GM15510 (cell line): ENCODE results near the gene CATSPERE.

Experiments used
- POLR2A ChIP-seq: IDR thresholded peaks from 3 replicates; pipeline ENCODE4 v1.6.1; 2011; ENCODE audit warnings: borderline replicate concordance; ENCODE audit not compliant: insufficient read length; ENCODE audit errors: extremely low read depth

Gene CATSPERE, protein sequence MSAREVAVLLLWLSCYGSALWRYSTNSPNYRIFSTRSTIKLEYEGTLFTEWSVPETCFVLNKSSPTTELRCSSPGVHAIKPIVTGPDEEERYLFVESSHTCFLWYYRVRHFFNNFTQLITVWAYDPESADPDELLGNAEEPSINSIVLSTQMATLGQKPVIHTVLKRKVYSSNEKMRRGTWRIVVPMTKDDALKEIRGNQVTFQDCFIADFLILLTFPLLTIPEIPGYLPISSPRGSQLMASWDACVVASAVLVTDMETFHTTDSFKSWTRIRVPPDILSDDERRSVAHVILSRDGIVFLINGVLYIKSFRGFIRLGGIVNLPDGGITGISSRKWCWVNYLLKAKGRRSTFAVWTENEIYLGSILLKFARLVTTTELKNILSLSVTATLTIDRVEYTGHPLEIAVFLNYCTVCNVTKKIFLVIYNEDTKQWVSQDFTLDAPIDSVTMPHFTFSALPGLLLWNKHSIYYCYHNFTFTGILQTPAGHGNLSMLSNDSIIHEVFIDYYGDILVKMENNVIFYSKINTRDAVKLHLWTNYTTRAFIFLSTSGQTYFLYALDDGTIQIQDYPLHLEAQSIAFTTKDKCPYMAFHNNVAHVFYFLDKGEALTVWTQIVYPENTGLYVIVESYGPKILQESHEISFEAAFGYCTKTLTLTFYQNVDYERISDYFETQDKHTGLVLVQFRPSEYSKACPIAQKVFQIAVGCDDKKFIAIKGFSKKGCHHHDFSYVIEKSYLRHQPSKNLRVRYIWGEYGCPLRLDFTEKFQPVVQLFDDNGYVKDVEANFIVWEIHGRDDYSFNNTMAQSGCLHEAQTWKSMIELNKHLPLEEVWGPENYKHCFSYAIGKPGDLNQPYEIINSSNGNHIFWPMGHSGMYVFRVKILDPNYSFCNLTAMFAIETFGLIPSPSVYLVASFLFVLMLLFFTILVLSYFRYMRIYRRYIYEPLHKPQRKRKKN

DNA sequence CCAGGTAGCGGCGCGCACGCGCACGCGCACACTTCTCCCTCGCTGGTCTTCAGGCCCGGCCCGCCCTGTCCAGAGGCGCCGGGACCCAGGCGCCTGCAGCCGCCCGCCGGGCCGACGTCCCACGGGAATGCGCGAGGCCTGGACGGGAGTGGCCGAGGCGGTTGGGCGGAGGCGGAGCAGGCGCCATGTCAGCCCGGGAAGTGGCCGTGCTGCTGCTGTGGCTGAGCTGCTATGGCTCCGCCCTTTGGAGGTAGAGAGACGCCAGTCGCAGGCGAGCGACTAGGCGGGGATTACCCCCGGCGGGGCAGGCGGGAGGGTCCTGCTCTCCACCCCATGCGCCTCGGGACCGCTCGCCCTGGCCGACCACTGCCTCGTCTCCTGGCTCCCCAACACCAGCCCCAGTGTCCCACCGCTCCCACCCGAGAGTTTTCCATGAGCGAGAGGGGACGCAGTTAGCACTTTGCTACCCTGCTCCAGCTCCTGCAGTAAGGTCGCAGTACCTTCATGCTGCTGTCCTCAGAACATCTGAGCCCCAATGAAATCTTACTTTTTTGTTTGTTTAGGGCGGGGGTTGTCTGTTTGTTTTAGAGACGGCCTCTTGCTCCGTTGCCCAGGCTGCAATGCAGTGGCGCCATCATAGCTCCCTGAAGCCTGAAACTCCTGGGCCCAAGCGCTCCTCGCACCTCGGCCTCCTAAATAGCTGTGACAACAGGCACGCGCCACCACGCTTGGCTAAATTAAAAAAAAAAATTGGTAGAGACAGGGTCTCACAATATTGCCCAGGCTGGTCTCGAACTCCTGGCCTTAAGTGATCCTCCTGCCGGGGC is at the start of gene CATSPERE:
CATSPERE (plus strand) TSS at position 29 of the 827 bp plus-strand sequence; CDS start at position 186, 157 bp downstream.
- TF ChIP-seq POLR2A = peak; percentile 56

DNA sequence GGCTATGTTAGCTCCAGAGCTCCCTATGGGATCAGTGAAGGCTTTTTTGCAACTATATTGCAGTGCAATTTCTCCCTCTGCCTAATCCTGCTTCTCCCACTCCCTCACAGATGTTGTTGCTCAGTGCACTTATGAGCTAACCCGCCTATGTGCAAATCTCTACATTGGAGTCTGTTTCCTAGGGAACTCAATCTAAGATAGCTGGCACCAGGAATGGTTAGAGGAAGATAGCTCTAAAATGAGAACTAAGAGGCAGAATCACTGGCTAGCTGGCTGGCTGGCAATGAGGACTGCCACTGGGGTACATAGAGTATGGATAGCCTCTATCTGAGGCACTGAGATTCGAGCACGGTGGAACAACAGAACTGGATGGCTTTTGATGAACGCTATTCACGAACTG is 48.9 kb upstream of the CATSPERE start:
- no peak for TF ChIP-seq POLR2A

DNA sequence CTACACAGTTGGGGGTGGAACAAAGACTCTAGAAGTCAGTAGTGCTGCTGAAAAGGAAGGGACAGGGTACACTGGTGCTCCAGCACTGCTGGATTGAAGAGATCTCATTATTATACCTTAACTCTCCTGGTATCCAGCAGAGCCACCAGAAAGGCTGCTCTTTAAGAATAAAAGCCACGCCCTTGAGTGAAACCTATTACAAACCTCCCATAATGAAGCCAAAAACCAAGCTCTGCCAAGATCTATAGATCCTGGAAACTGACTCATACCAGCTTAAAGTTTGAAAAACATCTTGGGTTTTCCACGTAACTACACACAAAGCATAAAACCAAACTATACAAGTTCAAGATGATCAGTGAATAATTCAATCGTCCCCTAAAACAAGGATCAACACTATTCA is 47.3 kb upstream of the CATSPERE start:
- TF ChIP-seq POLR2A = no peak

DNA sequence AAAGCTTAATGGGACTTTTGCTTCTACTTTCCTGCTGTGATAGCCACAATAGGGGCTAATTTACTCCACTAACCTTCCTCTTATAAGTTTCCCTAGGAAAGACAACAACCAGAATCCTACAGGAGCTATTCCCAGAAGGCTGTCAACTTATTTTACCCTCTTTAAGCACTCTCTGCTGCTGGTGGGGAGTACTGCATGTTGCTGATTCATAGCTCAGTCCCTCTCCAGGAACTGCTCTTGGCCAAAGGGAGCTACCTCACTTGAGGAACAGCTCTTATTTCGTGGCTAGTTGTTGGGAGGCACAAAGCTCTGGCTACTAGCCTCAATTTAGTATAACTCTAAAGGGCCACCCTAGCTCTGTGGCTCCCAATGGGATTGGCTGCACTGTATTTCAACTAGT is 46.5 kb upstream of the CATSPERE start:
- no peak for TF ChIP-seq POLR2A

DNA sequence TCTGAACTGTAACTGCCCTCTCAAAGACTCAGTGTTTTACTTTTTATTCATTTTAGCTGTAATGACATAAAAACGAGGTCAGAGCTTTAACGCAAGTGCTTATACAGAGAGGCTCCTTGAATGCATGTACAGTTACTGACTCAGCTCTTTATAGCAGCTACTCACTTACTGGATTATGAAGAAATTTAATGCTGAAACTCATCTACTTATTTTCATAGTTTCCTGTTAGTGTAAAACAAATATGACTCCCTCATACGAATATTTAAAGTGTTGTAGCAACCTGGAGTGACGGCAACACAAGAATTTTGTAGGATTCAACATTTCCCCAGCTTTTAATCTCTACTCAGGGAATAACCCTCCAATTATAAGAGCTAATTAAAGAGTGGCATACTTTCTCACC is 42.0 kb upstream of the CATSPERE start:
- no peak for TF ChIP-seq POLR2A

DNA sequence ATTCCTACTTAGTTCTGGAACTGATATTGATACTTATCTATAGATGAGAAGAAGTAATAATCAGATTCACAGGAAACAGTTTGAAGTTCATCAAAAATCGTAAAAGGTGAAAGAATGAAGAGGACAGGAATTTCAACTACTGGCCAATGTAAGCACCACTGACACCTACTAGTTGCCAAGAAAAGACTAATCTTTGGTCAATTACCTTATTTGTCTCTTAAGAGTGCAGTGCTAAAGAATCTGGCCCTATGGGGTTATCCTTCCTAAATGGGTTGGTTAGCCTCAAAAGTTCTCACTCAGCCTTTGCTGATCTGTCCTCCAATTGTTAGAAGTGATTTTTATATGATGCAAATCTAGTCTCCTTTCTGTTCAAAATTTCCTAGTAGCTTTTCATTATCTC is 38.9 kb upstream of the CATSPERE start:
- no peak for TF ChIP-seq POLR2A

DNA sequence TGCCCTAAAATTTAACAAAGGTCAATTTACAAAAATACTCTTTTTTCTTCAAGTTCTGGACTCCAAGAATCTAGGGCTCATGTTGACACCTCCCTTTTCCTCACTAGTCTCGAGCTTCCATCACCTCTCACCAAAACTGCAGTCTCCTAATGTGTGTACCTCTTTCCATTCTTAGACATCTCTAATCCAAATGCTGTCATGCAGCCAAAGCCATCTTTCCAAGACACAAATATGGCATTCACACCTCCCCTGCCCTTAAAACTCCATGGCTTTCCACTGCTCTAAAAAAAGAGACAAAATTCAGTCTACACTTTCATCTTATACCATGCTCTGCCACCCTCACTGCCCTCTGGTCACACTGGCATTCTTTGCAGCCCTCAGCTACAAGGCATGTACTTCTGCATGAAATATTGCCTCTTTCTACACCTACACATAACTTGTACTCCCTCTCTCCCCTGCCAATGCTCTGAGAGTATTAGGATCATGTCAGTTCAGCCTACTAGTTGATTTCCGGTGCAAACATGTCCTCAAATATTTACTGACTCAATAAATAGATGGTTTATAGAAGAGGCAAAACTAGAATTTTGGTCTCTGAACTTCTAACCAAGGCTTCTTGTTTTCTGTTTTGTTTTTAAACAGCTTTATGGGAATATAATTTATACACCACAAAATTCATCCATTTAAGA is 36.3 kb upstream of the CATSPERE start:
- no peak for TF ChIP-seq POLR2A

DNA sequence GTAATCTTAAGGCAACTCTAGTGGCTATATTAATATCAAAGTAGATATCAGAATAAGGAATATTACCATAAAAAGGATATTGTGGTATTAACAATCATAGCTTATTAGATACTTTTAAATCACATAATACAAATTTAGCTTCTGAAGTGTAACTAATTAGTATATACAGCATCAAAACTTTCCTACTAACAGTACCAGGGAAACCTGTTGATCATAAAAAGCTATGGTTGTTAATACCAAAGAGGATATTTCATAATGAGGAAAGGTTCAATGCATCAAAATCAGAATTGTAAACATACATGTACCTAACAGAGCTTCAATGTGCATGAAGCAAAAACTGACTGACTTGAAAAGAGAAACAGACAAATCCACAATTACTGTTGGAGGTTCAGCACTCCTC is 33.4 kb upstream of the CATSPERE start:
- no peak for TF ChIP-seq POLR2A

DNA sequence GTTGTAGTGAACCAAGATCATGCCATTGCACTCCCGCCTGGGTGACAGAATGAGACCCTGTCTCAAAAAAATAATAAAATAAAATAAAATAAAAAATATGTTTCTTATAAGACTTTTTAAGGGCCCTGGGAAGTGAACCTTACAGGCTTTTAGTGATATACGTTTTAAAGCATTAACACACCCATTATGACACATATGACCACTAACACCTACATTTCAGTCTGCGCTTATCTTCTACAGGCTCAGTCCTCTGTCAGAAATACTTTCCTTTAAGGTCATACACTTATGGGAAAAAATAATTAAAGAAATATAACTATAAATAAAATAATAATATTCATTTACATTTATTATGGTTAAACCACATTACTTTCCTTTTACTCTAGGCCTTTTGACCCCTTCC is 31.3 kb upstream of the CATSPERE start:
- TF ChIP-seq POLR2A = no peak

DNA sequence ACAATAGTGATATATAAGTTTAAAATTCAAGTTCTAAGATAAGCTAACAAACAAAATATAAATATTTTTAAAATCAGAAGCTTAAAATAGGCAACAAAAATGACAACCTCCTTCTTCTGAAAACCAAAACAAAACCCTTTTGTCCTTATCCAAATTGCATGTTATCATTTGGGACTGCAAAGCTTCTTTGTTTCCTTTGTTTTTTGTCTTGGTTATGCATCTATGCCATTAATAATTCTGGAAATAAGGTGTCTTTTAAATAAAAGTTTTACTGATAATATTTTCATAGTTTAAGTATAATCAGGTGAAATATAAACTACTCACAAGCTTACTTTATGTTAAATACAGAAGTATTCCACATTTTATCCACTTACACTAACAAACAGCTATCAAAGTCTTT is 29.9 kb upstream of the CATSPERE start:
- TF ChIP-seq POLR2A = no peak

DNA sequence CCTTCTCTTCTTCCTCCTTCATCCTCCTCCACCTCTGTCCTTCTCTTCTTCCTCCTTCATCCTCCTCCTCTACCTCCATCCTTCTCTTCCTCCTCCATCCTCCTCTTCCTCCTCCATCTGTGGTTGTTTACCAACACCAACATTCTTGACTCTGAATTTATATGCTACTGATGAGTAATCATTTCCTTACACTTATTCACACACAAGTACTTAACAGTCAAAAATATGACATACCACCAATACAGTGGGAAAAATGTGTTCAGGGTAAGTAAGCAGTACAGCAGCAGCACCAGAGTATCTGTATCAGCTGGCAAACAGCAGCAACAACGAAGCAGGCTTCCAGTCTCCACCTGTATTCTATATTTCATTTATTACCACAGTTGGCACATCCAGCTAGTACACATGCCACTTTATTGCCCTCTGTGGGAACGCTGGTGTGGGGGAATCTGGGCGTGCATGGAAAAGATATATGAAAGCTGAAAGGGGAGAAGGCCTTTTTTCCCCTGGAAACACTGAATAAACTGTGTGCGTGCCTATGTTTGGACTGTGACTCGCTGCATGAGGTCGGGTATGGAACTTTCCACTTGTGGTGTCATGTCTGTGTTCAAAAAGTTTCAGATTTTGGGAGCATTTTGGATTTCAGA is 25.4 kb upstream of the CATSPERE start:
- TF ChIP-seq POLR2A = no peak

DNA sequence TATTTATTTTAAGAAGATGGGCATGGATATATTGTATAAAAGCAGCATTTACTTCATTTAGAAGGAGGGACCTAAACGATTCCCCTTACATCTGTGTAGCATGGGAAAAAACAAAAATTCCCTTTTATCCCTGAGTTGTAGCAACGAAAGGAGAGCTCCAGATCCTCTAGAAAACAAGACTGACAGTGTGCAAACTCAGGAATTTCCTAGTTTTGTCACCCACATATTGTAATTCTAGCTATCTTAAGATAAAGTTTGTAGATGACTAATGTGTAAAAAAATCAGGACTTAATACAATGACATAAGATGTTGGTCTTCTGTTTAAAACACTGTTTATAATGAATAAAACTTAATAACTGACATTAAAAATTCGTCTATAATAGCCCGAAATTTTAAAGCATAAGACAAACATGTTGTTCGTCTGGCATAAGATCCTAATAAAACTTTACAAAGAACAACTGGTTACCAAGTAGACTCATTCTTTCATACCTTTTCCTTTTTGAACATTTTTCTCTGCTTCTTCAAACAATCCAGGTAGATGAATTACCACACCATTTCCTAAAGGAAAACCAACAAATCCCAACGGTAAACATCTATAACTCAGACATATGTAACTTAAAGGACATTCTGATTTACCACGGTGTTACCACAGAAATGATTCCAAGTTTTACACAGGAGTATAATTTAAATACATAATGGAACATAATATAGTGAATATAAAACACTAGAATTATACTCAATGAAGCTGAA is 24.6 kb upstream of the CATSPERE start:
- no peak for TF ChIP-seq POLR2A

DNA sequence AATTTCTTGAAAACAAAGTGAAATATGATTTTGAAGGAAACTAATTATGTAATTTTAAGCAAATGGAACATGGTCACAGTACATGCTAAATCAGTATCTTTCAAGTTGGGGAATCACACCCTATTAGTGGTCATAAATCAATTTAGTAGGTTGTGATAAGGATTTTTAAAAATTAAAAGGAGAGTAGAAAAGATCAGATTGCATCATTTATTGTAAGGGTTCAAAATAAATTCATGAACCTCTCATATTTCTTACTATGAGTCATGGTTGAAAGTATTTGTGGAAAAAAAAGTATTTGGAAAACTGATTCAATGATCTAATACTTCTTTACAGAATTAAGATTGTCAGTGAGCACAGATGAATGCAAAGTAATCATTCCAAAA is 24.0 kb upstream of the CATSPERE start:
- no peak for TF ChIP-seq POLR2A
